Stimulated activated CD4-positive, alpha-beta T cell treated with anti-CD3 and anti-CD28 coated beads, Interleukin-4, amount 100 ng/mL, for 48 hours (primary cell): ENCODE measurements around the gene ABCF3.
"Not testable (repeated sequence)": the region's sequence is repeated elsewhere in the genome, so short reads cannot be mapped to it uniquely, and the experiment has no call there.

Experiments used
- DNase-seq, 2 donors: peaks; one replicate each; pipeline ENCODE4 v3.0.0-alpha.2; 2020; ENCODE audit warnings: low read depth in 2 of 2

The ABCF3 gene, protein sequence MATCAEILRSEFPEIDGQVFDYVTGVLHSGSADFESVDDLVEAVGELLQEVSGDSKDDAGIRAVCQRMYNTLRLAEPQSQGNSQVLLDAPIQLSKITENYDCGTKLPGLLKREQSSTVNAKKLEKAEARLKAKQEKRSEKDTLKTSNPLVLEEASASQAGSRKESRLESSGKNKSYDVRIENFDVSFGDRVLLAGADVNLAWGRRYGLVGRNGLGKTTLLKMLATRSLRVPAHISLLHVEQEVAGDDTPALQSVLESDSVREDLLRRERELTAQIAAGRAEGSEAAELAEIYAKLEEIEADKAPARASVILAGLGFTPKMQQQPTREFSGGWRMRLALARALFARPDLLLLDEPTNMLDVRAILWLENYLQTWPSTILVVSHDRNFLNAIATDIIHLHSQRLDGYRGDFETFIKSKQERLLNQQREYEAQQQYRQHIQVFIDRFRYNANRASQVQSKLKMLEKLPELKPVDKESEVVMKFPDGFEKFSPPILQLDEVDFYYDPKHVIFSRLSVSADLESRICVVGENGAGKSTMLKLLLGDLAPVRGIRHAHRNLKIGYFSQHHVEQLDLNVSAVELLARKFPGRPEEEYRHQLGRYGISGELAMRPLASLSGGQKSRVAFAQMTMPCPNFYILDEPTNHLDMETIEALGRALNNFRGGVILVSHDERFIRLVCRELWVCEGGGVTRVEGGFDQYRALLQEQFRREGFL

DNA sequence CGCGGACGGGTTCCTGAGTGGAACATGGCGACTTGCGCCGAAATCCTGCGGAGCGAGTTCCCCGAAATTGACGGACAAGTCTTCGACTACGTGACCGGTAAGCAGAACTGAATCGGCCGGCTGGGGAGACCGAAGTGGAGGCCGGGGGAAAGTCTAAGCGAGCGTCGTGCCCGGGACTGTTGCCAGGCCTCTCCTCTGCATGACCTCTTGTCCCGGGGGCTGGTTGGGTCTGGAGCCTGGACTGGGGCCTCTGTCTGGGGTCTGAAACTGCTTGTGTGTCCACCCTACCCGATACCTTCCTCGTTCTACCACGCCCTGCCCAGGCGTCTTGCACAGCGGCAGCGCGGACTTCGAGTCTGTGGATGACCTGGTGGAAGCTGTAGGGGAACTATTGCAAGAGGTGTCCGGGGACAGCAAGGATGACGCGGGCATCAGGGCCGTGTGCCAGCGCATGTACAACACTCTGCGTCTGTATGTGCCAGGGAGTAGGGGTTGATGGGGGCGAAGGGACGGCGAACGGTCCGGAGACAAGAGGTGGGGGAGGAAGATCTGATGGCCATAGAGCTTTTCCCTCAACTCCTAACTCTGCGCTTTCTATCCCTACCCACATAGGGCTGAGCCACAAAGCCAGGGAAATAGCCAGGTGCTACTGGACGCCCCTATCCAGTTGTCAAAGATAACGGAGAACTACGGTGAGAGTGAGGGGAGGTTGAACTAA is at the start of gene ABCF3:
TSS of gene ABCF3 (plus strand) at position 16 of the 718 bp plus-strand sequence. CDS start at position 25, 9 bp downstream.
- DNase-seq, result no peak

DNA sequence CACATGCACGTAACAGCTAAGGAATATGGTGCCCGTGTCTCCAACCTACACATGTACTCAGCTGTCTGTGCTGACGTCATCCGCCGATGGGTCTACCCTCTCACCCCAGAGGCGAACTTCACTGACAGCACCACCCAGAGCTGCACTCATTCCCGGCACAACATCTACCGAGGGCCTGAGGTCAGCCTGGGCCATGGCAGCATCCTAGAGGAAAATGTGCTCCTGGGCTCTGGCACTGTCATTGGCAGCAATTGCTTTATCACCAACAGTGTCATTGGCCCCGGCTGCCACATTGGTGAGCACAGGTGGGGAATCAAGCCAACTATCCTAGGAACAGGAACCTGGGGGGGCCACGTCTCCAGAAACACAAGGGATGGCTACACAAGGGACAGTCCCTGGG is 45.6 kb upstream of the ABCF3 start:
- no peak for DNase-seq

DNA sequence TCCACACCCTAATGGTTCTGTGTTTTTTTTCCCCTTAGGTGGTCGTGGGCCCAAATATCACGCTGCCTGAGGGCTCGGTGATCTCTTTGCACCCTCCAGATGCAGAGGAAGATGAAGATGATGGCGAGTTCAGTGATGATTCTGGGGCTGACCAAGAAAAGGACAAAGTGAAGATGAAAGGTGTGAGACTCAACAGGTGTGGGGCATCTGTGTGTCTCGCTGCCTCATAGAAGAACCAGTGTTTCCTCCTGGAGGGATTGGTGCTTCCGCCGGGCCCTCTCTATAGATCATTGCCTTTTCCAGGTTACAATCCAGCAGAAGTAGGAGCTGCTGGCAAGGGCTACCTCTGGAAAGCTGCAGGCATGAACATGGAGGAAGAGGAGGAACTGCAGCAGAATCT is 43.8 kb upstream of the ABCF3 start:
- no peak for DNase-seq

DNA sequence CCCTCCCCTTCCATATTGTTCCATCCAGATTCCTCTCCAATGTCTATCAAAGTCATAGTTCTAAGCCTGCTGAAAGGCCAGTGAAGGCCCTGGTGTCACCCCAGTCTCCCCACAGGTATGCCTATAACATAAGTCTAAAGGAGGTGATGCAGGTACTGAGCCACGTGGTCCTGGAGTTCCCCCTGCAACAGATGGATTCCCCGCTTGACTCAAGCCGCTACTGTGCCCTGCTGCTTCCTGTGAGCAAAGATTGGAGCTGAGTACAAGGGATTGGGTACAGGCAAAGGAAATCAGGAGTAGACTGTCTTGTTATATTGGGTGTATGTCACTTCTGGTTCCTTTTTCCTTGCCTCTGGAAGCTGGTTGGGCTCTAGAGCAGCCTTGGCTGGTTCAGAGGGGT is 42.7 kb upstream of the ABCF3 start:
- no peak for DNase-seq

DNA sequence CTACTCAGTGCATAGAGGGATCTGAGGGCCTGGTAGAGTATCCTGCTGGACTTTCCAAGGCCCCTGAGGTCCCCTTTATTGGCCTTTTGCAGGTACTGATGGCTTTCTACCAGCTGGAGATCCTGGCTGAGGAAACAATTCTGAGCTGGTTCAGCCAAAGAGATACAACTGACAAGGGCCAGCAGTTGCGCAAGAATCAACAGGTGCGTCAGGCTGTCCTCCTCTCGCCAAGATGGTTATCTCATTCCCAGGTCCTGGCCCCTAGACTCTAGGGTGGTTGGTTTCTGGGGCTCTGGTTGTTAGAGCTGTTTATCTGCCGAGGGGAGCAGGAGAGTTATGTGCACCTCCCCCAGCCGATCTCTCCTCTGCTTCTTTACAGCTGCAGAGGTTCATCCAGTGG is 41.5 kb upstream of the ABCF3 start:
- DNase-seq, result no peak

DNA sequence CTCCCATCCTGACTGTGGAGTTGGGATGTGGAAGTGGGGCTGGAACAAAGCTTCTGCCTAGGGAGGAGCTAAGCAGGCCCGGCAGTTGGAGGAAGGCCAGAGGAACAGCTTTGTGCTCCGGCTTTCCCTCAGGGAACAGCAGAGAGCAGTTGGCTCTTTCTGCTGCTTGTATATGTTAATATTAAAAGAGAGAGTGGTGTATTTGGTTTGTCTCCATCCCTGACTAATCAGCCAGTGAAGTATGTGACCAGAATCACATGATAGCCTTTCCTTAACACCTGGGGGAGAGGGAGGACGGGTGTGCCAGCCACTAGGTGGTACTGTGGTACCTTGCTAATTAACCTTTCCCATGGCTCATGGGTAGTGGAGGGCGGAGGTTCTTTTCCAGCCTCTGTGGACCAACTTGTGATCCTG is 40.9 kb upstream of the ABCF3 start:
- no peak for DNase-seq

DNA sequence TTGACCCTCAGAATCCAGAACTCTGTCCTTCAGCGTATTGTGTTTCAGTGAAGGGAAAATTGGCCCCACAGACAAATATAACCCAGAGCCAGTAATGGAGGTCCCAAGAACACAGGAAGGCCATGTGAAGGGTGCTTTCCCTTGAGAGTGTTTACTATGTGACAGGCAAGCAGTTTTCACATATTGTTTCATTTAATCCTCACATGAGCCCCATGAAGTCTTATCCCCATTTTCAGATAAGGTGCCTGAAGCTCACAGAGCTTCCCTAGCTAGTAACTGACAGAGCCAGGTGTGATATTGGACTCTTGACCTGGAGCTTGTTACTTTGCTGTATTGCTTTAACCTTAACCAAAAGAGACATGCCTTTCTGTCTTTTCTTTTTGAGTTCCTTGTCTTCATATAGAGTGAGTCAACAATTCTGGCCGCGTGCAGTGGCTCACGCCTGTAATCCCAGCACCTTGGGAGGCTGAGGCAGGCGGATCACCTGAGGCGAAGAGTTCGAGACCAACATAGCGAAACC is 40.2 kb upstream of the ABCF3 start:
- DNase-seq, result no peak

DNA sequence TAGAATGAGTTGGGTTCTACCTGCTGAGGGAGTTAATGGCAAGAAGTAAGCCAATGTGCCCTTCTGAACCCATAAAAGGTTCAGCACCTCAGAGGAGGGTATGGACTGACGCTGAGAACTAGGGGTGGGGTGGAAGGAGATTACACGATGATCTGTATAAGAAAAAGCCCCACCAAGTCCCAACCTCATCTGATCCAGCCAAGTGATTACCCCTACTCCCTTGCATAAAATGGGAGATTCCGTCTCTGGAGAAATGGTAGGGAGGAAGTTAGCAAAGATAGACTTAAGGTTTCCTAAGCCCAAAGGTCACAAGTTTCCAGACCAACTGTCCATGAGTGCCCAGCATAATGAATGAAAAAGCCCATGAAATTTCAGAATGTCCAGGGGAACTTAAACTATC is 37.9 kb upstream of the ABCF3 start:
- DNase-seq, result no peak

DNA sequence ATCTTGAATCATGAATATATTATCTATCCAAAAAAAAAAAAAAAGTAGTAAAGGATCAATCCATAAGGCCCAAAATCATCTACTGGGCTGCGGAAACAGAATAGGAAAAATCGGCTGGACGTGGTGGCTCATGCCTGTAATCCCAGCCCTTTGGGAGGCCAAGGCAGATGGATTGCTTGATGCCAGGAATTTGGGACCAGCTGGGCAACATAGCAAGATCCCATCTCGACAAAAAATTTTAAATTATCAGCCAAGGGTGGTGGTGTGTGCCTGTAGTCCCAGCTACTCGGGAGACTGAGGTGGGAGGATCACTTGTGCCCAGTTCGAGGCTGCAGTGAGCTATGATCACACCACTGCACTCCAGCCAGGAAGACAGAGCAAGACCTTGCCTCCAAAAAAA is 36.9 kb upstream of the ABCF3 start:
- no peak for DNase-seq

DNA sequence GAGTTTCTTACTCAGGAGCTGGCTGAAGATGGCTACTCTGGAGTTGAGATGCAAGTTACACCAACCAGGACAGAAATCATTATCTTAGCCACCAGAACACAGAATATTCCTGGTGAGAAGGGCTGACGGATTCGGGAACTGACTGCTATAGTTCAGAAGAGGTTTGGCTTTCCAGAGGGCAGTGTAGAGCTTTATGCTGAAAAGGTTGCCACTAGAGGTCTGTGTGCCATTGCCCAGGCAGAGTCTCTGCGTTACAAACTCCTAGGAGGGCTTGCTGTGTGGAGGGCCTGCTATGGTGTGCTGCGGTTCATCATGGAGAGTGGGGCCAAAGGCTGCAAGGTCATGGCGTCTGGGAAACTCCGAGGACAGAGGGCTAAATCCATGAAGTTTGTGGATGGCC is 36.2 kb upstream of the ABCF3 start:
- DNase-seq, result not testable (repeated sequence)

DNA sequence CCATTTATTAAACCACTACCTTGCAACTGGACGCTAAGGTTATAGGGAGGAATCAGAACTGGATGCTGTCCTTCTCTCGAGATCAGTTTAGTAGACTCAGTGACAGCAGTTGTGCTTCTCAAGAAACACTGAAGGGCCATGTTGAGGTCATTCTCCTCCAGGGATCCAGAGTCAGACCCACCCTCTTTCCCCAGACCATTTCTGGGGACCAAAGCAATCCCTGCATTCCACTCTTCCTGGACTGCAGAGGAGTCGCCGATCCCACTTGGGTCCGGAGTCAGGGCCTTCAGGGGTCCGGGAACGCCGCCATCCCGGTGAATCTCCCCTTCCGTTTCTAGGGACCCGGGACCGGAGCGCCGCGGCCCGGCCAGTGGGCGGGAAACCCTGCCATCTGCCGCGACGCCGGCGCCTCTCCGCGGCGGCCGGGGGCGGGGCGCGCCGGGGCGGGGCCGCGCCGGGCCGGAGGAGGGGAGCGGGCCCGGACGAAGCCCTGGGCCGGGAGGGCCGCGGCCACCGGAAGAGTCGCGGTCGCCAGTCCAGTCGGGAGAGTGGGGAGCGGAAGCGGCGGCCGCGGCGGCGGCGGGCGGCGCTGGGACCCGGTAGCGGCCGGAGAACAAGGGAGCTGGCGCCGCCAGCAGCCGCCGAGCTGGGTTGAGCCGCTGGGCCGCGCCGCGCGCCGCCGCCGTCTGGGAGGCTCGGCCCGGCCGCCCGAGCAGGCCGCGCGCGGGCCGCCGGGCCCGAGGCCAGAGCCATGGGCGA is 30.9 kb upstream of the ABCF3 start, which contains the start of gene DVL3:
TSS of gene DVL3 (plus strand) at position 493 of the 759 bp plus-strand sequence. CDS start at position 752, 259 bp downstream.
- no peak for DNase-seq

DNA sequence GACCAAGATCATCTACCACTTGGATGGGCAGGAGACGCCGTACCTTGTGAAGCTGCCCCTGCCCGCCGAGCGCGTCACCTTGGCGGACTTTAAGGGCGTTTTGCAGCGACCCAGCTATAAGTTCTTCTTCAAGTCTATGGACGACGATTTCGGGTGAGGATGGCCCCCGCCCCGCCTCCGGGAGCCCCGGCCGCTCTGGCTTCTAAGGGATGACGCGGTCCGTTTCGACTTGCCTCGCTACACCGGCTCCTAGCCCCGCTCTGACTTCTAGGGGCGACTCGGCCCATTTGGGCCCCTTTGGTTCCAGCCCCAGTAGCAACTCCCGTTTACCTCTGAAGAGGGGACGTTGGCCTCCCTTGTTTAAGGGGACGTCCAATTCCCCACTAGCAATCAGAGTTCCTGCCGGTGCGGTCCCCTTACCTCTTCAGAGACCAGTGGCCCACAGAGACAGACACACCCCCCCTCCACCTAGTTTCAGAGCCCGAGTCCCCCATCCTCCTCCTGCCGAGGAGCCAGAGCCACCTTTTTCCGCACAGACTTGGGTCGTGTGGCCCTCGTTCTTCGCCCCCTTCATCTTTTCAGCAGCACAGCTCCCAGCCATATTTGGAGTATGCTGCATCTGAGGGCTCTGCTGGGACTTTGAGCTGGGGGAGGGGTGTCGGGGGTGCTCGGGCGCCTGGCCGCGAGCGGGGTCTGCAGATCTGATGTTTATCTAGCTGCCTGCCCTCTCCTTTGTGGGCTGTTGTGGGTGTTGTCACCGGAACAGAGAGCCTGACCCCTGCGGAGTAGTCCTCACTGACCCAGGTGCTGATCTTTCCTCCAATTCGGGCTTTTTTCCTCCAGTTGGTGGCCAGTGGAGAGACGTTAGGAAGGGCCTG is 30.1 kb upstream of the ABCF3 start:
- peak; percentile 46 to 47 for DNase-seq

DNA sequence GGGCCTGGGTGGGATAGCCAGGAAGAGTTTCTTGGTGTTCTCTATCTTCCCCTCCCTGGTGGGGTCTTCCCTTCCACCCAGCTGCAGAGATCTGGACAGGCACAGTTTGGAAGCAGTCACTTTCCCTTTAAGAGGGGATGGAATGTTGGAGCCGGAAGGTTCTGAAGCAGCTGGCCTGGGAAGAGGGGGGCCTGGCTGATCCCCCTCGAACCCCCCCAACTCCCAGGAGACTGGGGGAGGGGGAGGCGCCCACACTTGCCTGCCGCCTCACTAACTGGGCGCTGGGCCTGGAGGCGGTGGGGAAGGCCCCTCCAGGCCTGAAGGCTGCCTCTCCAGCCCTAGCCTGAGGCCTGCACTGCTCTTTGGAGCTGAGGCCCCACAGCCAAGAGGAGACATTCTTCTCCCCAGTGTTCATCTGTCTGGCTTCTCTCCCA is 29.5 kb upstream of the ABCF3 start:
- no peak for DNase-seq

DNA sequence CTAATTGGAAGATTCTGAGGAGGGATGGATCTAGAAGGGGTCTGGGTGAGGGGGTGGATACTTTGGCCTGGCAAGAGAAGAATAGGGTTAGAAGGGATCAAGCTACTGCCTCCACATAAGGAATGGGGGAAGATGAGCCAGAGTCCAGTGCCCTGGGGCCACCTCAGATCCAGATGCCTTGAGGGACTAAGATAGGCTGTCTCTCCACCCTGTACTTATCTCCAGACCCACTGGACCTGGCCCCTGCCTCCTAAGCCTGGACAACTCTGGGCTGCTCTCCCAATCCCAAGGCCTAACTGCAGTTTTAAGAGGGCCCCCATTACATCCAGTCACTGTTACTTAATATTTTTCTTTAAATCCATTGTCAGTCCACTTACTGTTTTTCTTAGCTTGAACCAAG is 28.8 kb upstream of the ABCF3 start:
- no peak for DNase-seq

DNA sequence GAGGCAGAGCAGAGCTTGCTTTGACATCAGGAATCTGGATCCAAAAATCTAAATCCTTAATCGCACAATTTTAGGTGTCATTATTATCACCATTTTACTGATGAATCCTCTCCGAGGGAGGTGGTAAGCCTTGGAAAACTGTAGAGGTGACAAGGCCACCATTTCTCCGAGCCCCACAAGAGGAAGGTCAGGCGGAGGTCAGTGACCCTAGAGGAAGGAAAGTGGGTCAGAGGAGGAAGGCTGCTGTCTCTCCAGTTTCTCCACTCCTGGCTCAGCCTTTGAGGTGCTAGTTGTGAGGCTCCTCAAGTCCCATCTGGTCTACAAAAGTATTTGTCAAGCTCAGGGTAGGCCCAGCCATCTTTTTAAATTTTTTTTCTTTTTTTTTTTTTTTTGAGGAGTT is 27.6 kb upstream of the ABCF3 start:
- DNase-seq, result no peak

DNA sequence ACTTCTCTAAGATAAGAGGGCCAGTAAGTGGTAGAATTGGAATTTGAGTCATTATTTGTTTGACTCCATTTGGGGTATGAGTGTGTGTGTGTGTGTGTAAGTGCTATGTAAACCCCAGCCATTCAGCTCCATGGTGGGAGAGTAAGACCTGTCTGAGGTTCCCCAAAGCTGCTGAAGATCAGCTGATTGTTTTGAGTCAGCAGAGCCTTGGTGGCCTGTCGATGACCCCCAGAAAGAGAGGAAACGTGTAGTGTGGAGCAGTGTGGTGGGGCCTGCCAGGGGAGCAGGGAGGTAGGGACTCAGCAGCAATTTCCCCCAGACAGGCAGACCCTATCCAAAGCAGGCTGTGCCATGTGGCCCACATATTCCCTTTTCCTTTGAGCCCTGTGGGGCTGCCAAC is 25.5 kb upstream of the ABCF3 start:
- DNase-seq, result no peak

DNA sequence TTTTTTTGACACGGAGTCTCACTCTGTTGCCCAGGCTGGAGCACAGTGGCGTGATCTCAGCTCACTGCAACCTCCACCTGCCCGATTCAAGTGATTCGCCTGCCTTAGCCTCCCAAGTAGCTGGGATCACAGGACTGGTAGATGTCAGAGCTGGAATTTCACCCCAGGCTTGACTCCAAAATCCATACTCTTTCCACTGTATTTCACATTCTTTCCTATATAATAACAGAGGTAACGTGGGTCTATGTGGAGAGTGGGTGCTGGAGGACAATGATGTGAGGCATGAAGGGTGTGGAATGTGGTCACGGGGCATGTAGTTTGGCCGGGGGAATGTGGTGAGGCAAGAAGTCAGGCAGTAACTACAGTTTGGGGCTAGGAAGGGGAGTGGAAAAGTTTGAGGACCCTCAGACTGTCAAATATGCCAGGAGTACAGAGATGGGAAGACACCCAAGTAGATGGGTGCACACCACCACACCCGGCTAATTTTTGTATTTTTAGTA is 23.4 kb upstream of the ABCF3 start:
- DNase-seq, result not testable (repeated sequence)

DNA sequence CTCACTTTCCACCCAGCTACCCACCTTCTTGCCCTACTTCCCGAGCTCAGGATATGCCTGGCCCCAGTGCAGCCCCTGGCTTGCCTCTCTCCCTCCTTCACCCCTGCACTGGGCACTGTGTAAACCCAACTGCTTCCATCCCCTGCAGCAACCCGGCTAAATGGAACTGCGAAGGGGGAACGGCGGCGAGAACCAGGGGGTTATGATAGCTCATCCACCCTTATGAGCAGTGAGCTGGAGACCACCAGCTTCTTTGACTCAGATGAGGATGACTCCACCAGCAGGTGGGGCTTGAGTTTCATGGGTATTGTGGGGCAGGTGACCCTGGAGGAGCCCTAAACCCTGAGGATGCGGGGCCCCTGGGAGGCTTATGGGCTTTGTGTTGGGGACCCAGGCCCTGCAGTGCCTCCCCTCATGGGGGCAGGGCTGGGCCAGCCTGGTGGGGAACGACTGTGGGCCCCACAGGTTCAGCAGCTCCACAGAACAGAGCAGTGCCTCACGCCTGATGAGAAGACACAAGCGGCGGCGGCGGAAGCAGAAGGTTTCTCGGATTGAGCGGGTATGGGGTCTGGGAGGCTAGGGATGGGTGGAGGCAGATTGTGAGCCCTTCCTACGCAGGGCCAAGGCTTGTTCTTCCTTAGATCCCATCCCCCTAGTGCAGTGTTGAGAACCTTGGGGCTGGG is 21.2 kb upstream of the ABCF3 start:
- DNase-seq, result no peak

DNA sequence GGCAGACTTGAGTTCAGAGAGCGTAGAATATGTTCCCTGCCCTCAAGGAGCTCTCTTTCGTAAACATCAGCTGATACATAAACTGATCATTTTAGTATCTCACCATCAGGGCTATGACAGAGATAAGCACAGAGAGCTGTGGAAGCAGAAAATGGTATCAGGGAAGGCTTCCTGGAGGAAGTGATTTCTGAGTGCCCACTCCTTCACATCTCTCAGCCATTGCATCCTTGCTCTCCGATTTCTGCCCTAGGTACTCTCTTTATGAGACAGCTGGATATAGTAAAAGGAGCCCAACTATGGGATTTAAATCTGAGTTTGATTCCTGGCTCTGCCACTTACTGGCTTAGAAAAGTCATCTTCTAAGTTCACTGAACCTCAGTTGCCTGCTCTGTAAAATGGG is 20.5 kb upstream of the ABCF3 start:
- no peak for DNase-seq

DNA sequence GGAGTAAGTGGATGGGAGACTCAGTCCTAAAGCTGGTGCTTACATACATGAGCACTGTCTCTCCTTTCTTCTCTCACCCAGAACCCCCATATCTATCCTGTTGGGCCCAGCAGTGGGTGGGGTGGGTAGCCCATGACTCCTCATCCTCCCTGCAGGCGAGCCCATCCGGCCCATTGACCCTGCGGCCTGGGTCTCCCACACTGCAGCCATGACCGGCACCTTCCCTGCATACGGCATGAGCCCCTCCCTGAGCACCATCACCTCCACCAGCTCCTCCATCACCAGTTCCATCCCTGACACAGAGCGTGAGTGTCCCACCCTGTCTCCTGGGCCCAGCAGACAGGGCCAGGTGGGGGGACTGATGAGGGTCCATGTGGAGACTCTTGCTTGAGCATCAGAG is 19.3 kb upstream of the ABCF3 start:
- DNase-seq, result no peak
